ENCODE measurements around the gene CELF2. TPM values are rescaled to one million over a fixed set of nuclear protein-coding genes. Genes with fewer than 3 reads are reported as not detected.

CELF2 gene
- total RNA-seq, 3 donors from 2014 or later: 40.0 to 178 (median 45.6) TPM

DNA sequence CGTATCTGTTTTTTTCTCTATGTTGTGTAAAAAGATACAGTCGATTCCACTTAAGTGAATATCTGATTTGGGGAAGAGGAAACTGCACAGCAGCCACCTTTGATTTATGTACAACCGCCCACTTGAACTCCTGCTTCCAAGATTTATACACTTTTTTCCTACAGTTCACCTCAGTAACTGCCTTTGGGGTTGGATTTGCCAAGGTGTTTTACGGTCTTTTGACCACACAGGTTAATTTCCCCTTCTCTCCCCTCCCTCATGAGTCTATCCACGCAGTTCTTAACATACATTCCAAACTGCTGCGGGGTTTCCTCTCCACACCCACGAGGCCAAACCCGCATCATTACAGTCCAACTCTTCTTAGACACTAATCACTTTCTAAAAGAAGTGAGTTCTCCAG lies 316.8 kb downstream of the CELF2 start:
- DNase-seq (ENCODE audit: low spot score in 2 of 2): no peak
- intact Hi-C loops (cut with DNase I; ENCODE audit: low total_unique reads): no loop called here
- no peaks in the 10 kb centered on the region for H3K27me3 ChIP-seq
- no peaks in the 10 kb centered on the region for H3K36me3 ChIP-seq
- no peak for TF ChIP-seq CTCF (IDR thresholded peaks at IDR 0.05)
- no peak for TF ChIP-seq POLR2AphosphoS5 (IDR thresholded peaks at IDR 0.05)
- no peak for TF ChIP-seq POLR2A (IDR thresholded peaks at IDR 0.05)
- H3K9me3 ChIP-seq: no peaks in the 10 kb centered on the region
- no peak overlapping the region for H3K4me3 ChIP-seq
- H3K4me1 ChIP-seq: no peaks in the 10 kb centered on the region
- no peak overlapping the region for H3K27ac ChIP-seq

- no peaks in the 10 kb centered on the region for H3K9me3 ChIP-seq
- no peaks in the 10 kb centered on the region for H3K36me3 ChIP-seq
- H3K4me1 ChIP-seq: no peaks in the 10 kb centered on the region
- H3K27ac ChIP-seq: no peak overlapping the region
- H3K4me3 ChIP-seq: no peak overlapping the region
- peaks cover 0 to 6% of the 10 kb centered on the region in 2 donors for H3K27me3 ChIP-seq
- DNase-seq (ENCODE audit: low spot score in 2 of 2): no peak
- intact Hi-C loops (cut with DNase I; ENCODE audit: low total_unique reads): no loop called here
- TF ChIP-seq POLR2A (IDR thresholded peaks at IDR 0.05) (no peak), CTCF (IDR thresholded peaks at IDR 0.05) (no peak), POLR2AphosphoS5 (IDR thresholded peaks at IDR 0.05) (no peak)
These were observed 317.5 kb downstream of the CELF2 start for GRCh38 chr10:11335167-11335652.

DNA sequence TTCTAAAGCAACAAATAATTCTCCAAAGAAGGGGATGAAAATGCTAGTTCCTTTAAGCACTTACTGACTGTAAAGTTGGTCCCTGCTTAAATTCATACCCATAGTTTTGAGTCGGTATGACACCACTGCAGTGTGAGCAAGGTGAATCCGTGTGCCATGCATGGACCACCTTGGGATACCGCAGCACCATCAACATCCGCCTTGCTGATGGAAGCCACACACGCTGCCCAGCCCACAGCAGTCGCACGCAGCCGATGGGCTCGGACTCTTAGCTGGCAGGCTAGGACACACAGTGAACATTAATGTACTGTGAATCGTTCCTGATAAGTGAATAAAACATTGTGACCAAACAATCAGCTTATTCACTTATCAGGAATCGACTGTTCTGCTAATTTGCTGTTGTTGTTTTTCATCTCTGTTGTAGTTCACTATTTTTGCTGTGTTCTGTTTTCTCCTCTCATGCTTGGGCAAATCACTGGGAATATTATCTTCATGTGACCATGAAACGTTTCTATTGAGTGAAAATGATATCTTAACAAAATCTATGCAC lies 318.3 kb downstream of the CELF2 start:
- Histone ChIP-seq H3K36me3 (no peaks in the 10 kb centered on the region), H3K4me3 (no peak overlapping the region), H3K27ac (no peak overlapping the region), H3K27me3 (peaks cover 0 to 9% of the 10 kb centered on the region in 2 donors), H3K4me1 (no peaks in the 10 kb centered on the region), H3K9me3 (no peaks in the 10 kb centered on the region)
- intact Hi-C loops (cut with DNase I; ENCODE audit: low total_unique reads): no loop called here
- TF ChIP-seq POLR2AphosphoS5 (IDR thresholded peaks at IDR 0.05): no peak
- TF ChIP-seq CTCF (IDR thresholded peaks at IDR 0.05): no peak
- TF ChIP-seq POLR2A (IDR thresholded peaks at IDR 0.05): no peak
- DNase-seq (ENCODE audit: low spot score in 2 of 2): no peak

GRCh38 chr10:11336722-11337162 lies 319.1 kb downstream of the CELF2 start:
- Histone ChIP-seq H3K9me3 (no peaks in the 10 kb centered on the region), H3K4me1 (no peaks in the 10 kb centered on the region), H3K4me3 (no peak overlapping the region), H3K27me3 (peaks cover 0 to 12% of the 10 kb centered on the region in 2 donors), H3K27ac (no peak overlapping the region), H3K36me3 (no peaks in the 10 kb centered on the region)
- DNase-seq (ENCODE audit: low spot score in 2 of 2): no peak
- TF ChIP-seq POLR2AphosphoS5 (IDR thresholded peaks at IDR 0.05) (no peak), POLR2A (IDR thresholded peaks at IDR 0.05) (no peak), CTCF (IDR thresholded peaks at IDR 0.05) (no peak)
- intact Hi-C loops (cut with DNase I; ENCODE audit: low total_unique reads): no loop called here

DNA sequence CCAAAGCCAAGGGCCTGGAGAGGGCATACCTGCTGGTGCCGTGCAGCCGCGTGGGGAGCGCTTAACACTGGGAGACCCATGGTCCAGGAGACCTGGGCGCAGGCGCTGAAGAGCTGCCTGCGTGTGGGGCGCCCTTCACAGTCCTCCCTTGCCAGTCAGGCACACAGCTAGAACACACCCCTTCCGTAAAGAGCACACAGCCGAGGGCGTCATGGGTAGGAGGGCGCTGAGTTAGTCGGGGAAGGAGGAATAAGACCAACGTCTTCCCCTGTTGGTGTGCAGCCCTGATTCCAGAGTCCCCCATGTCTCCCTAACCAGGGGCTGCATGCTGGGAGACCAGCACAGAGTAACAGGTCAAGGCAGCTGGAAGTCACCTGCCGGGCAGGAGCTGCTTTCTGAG lies 319.8 kb downstream of the CELF2 start:
- no peaks in the 10 kb centered on the region for H3K36me3 ChIP-seq
- no peak overlapping the region for H3K27ac ChIP-seq
- H3K9me3 ChIP-seq: no peaks in the 10 kb centered on the region
- H3K27me3 ChIP-seq: peaks cover 0 to 12% of the 10 kb centered on the region in 2 donors
- H3K4me3 ChIP-seq: no peak overlapping the region
- H3K4me1 ChIP-seq: no peaks in the 10 kb centered on the region
- no peak for DNase-seq (ENCODE audit: low spot score in 2 of 2)
- TF ChIP-seq POLR2AphosphoS5 (IDR thresholded peaks at IDR 0.05) (no peak), CTCF (IDR thresholded peaks at IDR 0.05) (no peak), POLR2A (IDR thresholded peaks at IDR 0.05) (no peak)
- intact Hi-C loops (cut with DNase I; ENCODE audit: low total_unique reads): no loop called here
